ENCODE results near the gene DGKG.

The DGKG gene

GRCh38 chr3:186318135-186318534 is 43.9 kb downstream of the DGKG start:
- no peak for DNase-seq (ENCODE audit: low spot score)

- no peak for DNase-seq (ENCODE audit: low spot score)
Observed at GRCh38 chr3:186317478-186317877, 44.6 kb downstream of the DGKG start.

GRCh38 chr3:186316666-186317260 is 45.3 kb downstream of the DGKG start:
- DNase-seq (ENCODE audit: low spot score) = no peak

- no peak for DNase-seq (ENCODE audit: low spot score)
Observed at GRCh38 chr3:186315581-186316354, 46.3 kb downstream of the DGKG start.

GRCh38 chr3:186314896-186315295 is 47.1 kb downstream of the DGKG start:
- DNase-seq (ENCODE audit: low spot score) = no peak

- DNase-seq (ENCODE audit: low spot score) = no peak
Observed at GRCh38 chr3:186311441-186311840, 50.6 kb downstream of the DGKG start.

- no peak for DNase-seq (ENCODE audit: low spot score)
Observed at GRCh38 chr3:186308549-186308948, 53.5 kb downstream of the DGKG start.

- DNase-seq (ENCODE audit: low spot score) = peak; percentile 64
Observed at GRCh38 chr3:186307594-186308221, 54.3 kb downstream of the DGKG start.

GRCh38 chr3:186305286-186305685 is 56.7 kb downstream of the DGKG start:
- no peak for DNase-seq (ENCODE audit: low spot score)

- no peak for DNase-seq (ENCODE audit: low spot score)
Observed at GRCh38 chr3:186303965-186304364, 58.1 kb downstream of the DGKG start.

GRCh38 chr3:186299327-186299726 is 62.7 kb downstream of the DGKG start:
- no peak for DNase-seq (ENCODE audit: low spot score)

- DNase-seq (ENCODE audit: low spot score) = no peak
Observed at GRCh38 chr3:186298876-186299275, 63.2 kb downstream of the DGKG start.

- no peak for DNase-seq (ENCODE audit: low spot score)
Observed at GRCh38 chr3:186290796-186291195, 71.2 kb downstream of the DGKG start.

- DNase-seq (ENCODE audit: low spot score) = no peak
Observed at GRCh38 chr3:186287711-186288110, 74.3 kb downstream of the DGKG start.

- peak; percentile 6 for DNase-seq (ENCODE audit: low spot score)
Observed at GRCh38 chr3:186286114-186286513, 75.9 kb downstream of the DGKG start.

- no peak for DNase-seq (ENCODE audit: low spot score)
Observed at GRCh38 chr3:186284661-186285060, 77.4 kb downstream of the DGKG start.

- DNase-seq (ENCODE audit: low spot score) = no peak
Observed at GRCh38 chr3:186284349-186284652, 77.7 kb downstream of the DGKG start.

GRCh38 chr3:186283651-186284348 is 78.2 kb downstream of the DGKG start:
- peak; percentile 10 for DNase-seq (ENCODE audit: low spot score)

- no peak for DNase-seq (ENCODE audit: low spot score)
Observed at GRCh38 chr3:186283096-186283495, 78.9 kb downstream of the DGKG start.

GRCh38 chr3:186281176-186281575 is 80.9 kb downstream of the DGKG start:
- DNase-seq (ENCODE audit: low spot score) = peak; percentile 12

GRCh38 chr3:186280737-186281136 is 81.3 kb downstream of the DGKG start:
- no peak for DNase-seq (ENCODE audit: low spot score)

- DNase-seq (ENCODE audit: low spot score) = peak; percentile 37
Observed at GRCh38 chr3:186277268-186277909, 84.6 kb downstream of the DGKG start.
